CD4-positive, alpha-beta T cell treated with Interleukin-6 for 4 hours (primary cell): ENCODE results near the gene G0S2.
A peak's percentile ranks its signal among the peaks of the same experiment; 100 is the strongest.

Experiments
- DNase-seq: peaks from one replicate; pipeline ENCODE4 v3.0.0-alpha.2; 2020; ENCODE audit warnings: mixed read lengths

Gene G0S2

DNA sequence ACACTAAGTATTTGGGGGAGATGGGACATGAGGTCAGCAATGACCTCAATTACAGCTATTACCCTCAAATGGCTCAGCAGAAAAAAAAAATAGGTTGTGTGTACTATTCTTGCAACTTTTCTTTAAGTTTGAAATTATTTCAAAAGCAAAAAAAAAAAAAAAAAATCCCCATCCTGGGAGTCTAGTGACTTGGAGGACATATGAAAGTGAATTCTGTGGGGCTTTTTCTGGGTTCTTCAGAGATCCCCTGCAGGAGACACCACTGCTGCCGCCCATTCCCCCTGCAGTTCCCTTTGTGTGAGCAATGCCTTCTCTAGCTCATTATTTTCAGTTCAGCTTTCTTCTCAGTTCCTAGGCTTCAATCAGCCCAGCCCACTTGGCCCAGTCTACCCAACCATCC is 46.1 kb downstream of the G0S2 start:
- DNase-seq: no peak

DNA sequence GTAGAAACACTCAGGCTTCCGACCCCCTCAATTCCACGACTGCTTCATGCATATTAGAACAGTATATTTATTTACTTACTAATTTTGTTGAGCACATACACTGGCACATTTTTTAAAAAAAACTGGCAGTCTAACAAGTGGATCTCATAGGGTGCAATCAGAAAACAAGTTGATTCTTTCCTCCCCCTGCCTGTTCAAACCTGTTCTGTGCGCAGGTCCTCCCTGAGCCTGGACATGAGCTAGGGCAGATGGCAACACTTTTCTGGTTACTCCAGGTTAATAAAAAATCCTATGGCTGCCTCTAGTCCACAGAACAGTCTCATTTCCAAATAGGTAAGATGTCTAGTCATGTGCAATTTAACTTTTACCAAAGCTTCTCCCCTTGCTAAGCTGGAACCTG is 48.1 kb downstream of the G0S2 start:
- no peak for DNase-seq

DNA sequence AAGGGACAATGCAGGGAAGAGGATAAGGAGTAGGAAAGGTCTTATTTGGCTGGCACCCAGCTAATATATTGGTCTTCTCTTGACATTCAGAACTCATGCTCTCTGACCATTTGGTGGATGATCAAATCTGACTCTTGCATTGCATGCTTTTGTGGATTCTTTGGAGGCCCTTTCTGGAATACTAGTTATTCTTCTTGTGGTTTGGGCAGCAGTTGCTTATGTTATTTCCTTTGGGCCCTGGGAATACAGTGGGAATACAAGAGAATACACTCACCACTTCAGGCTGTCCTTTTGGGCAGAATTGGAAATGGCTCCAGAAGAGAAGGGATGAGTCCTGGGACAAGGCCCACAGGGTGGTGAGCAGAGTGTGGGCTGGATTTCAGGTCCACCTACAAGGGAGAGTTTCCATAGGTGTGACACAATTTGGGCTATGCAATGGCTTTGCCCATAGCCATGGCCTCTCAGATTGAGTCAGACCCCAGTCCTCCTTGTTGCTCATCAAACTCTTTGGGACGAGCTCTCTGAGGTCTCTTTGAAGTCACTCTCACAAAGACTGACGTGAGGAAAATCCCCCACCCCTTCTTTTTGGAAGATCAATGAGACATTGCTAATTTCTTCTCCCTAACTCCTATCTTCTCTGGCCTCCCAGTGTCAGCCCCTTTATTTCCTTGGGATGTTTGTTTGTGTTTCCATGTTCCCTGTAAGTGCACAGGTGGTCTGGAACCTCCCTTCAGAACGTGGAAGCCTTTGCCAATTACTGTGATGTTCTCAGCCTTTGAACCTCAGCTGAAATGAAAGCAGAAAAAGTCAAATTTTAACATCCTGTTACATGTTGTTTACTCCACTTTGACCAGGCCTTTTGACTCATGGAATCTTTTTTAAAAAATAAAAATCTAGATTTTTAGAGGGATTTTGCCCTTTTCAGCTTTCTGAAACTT is 48.8 kb downstream of the G0S2 start:
- peak; percentile 22 for DNase-seq
